ENCODE results near the gene BCKDHB. TPM values are rescaled to one million over a fixed set of nuclear protein-coding genes. Genes with fewer than 3 reads are reported as not detected.

BCKDHB gene
- total and polyA plus RNA-seq, 12 donors: 6.4 to 33.9 (median 18.9) TPM

DNA sequence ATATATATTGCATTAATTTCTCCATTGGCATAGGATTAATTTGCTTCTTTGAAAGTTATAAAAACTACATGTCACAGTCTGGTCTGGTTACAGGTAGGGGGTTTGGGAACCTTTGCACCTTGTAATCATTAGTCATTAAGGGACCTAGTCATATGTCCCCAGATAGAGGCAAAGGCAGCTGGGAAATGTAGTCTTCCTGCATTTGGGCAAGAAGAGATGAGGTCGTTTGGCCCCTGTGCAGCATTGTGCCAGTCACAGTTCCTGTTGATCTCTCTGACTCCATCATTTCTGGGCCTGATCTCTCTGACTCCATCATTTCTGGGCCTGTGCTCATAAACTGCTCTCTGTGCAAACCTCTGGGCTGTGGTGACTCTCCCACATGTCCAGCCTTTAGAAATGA is 73.2 kb downstream of the BCKDHB start:
- TF ChIP-seq POLR2A (IDR thresholded peaks at IDR 0.05): no peak
- TF ChIP-seq, protein P1, sequence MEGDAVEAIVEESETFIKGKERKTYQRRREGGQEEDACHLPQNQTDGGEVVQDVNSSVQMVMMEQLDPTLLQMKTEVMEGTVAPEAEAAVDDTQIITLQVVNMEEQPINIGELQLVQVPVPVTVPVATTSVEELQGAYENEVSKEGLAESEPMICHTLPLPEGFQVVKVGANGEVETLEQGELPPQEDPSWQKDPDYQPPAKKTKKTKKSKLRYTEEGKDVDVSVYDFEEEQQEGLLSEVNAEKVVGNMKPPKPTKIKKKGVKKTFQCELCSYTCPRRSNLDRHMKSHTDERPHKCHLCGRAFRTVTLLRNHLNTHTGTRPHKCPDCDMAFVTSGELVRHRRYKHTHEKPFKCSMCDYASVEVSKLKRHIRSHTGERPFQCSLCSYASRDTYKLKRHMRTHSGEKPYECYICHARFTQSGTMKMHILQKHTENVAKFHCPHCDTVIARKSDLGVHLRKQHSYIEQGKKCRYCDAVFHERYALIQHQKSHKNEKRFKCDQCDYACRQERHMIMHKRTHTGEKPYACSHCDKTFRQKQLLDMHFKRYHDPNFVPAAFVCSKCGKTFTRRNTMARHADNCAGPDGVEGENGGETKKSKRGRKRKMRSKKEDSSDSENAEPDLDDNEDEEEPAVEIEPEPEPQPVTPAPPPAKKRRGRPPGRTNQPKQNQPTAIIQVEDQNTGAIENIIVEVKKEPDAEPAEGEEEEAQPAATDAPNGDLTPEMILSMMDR (IDR thresholded peaks at IDR 0.05): no peak
- intact Hi-C loops (cut with DNase I): no loop called here
- no peak overlapping the region for H3K27ac ChIP-seq

DNA sequence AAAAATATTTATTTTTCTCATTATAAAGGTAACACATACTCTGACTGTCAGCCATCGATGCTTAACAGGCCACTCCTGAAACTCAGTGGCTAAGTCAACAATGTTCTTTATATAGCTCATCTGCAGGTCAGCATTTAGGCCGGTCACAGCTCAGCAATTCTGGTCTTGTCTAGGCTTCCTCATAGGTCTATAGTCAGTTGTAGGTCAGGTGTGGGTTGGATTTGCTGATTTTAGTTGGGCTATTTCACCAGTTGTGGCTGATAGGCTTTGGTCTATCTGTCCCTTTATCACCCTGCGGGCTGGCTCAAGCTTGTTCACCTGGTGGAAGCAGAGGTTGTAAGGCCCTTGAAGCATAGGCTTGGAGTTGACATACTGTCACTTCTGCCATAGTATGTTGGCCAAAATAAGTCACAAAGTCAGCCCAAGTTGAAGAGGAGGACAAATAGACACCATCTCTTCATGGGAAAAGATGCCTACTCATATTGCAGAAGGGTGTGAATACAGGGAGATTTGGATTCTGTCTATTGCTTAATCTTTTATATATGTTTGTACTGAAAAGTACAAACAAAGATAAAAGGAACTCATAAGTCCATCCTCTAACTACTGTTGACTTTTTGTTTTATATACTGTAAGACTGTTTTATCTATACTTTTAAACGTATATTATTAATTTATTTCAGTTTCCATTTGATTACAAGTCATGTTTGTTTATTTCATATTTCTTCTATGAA is 75.0 kb downstream of the BCKDHB start:
- intact Hi-C loops (cut with DNase I): no loop called here
- no peak for DNase-seq
- H3K27me3 ChIP-seq: no peaks in the 10 kb centered on the region
- no peak overlapping the region for H3K27ac ChIP-seq
- 94 to 97% (median 96%) methylated on average over 4 of the region's 4 CpGs for WGBS, 4 donors
- no peak overlapping the region for H3K4me3 ChIP-seq
- no peaks in the 10 kb centered on the region for H3K36me3 ChIP-seq (replicated peaks in 1 of 2)
- no peaks in the 10 kb centered on the region for H3K4me1 ChIP-seq (replicated peaks in 1 of 2)
- TF ChIP-seq, protein P1 (IDR thresholded peaks at IDR 0.05): no peak
- no peak for TF ChIP-seq POLR2A (IDR thresholded peaks at IDR 0.05)
- no peaks in the 10 kb centered on the region for H3K9me3 ChIP-seq (replicated peaks in 1 of 3)

More for the DNA sequence above, 73.2 kb downstream of the BCKDHB start:
- H3K4me1 ChIP-seq (replicated peaks in 1 of 2): no peaks in the 10 kb centered on the region
- H3K9me3 ChIP-seq (replicated peaks in 1 of 3): no peaks in the 10 kb centered on the region
- no peaks in the 10 kb centered on the region for H3K36me3 ChIP-seq (replicated peaks in 1 of 2)
- no peak overlapping the region for H3K4me3 ChIP-seq
- WGBS, 4 donors: 22 to 60% (median 38%) methylated on average over 1 of the region's 1 CpG
- no peak for DNase-seq
- no peaks in the 10 kb centered on the region for H3K27me3 ChIP-seq

DNA sequence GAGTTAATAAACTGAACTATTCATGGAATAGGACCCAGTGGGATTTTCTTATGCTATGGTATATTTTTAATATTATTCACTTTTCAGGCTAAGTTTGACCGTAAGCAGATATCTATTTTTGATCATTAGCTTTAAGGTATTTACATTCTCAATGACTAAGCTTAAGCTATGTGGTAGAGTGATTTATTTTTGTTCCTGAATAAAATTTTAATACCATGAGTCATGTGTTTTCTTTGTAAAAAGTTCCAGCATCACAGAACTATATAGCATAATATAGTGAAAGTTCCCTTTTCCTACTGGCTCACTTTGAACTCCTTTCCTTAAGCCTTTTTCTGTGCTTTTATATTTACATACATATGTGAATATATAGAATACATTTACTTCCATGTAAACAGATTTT is 75.8 kb downstream of the BCKDHB start:
- DNase-seq: no peak
- 98 to 100% (median 100%) methylated on average over 1 of the region's 1 CpG for WGBS, 4 donors
- Histone ChIP-seq H3K27ac (no peak overlapping the region), H3K36me3 (replicated peaks in 1 of 2) (no peaks in the 10 kb centered on the region), H3K27me3 (no peaks in the 10 kb centered on the region), H3K4me1 (replicated peaks in 1 of 2) (no peaks in the 10 kb centered on the region), H3K4me3 (no peak overlapping the region), H3K9me3 (replicated peaks in 1 of 3) (no peaks in the 10 kb centered on the region)
- intact Hi-C loops (cut with DNase I): no loop called here
- TF ChIP-seq, protein P1 (IDR thresholded peaks at IDR 0.05): no peak
- TF ChIP-seq POLR2A (IDR thresholded peaks at IDR 0.05): no peak

DNA sequence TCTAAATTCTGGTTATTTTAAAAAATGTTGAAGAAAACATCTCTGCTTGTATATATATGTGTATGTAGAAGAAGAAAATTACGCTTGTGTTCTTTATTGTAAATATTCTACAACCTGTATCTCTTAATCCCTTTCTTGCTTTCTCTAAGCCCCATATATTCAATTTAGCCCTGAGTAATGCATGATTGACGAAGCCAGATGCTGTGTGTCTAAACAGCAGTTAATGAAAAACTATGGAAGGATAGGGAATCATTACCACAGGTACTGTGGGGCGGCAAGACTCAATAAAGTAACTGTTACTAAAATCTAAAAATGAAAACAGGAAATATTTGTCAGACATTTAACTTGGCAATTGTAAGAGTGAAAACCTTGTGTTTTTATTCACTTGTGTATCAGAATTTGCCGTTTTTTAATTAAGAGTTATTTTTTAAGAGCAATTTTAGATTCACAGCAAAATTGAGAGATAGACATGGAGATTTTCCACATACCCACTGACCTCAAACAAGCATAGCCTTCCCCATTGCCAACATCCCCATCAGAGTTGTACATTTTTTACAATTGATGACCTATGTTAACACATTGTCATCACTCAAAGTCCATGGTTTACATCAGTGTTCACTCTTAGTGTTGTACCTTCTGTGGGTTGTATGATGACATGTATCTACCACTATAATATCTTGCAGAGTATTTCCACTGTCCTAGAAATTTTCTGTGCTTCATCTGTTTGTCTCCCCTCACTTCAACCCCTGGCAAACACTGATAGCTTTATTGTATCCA is 76.7 kb downstream of the BCKDHB start:
- no peak for DNase-seq
- no peak overlapping the region for H3K27ac ChIP-seq
- 88 to 96% (median 92%) methylated on average over 4 of the region's 4 CpGs for WGBS, 4 donors
- intact Hi-C loops (cut with DNase I): no loop called here
- no peak for TF ChIP-seq POLR2A (IDR thresholded peaks at IDR 0.05)
- TF ChIP-seq, protein P1 (IDR thresholded peaks at IDR 0.05): no peak
- H3K9me3 ChIP-seq (replicated peaks in 1 of 3): no peaks in the 10 kb centered on the region
- no peak overlapping the region for H3K4me3 ChIP-seq
- no peaks in the 10 kb centered on the region for H3K27me3 ChIP-seq
- no peaks in the 10 kb centered on the region for H3K36me3 ChIP-seq (replicated peaks in 1 of 2)
- H3K4me1 ChIP-seq (replicated peaks in 1 of 2): no peaks in the 10 kb centered on the region
